Ishikawa (cell line): ENCODE measurements around the gene PSMA7.

ENCODE experiments used
- CREB1 ChIP-seq: IDR thresholded peaks from 2 replicates; pipeline ENCODE4 v1.6.1; 2012; ENCODE audit warnings: low read depth
- EP300 ChIP-seq: IDR thresholded peaks from 2 replicates; pipeline ENCODE4 v1.6.1; 2012; ENCODE audit warnings: borderline replicate concordance
- ZBTB7A ChIP-seq: IDR thresholded peaks from 2 replicates; pipeline ENCODE4 v1.6.1; 2012; ENCODE audit warnings: low read depth

GRCh38 chr20:62104234-62104789, 38.9 kb downstream of the PSMA7 start:
- TF ChIP-seq EP300, result no peak
- TF ChIP-seq ZBTB7A, result no peak
- no peak for TF ChIP-seq CREB1
